AG09309 (cell line): Measurements from ENCODE around the gene TPRN.

Source experiments
- DNase-seq: peaks from one replicate; pipeline ENCODE4 v3.0.0-alpha.2; 2010; ENCODE audit warnings: low read depth
- H3K4me3 ChIP-seq: 2 replicates; pipeline ENCODE4 v1.5.1; 2011; ENCODE audit warnings: mild to moderate bottlenecking, low read depth, low read length, moderate library complexity; ENCODE audit not compliant: control insufficient read depth
- TF ChIP-seq, protein P1 (sequence below): IDR thresholded peaks from 2 replicates; pipeline ENCODE4 v1.5.1; 2011; ENCODE audit warnings: mild to moderate bottlenecking, low read depth, low read length, inconsistent platforms; ENCODE audit not compliant: insufficient read depth, control insufficient read depth; ENCODE audit errors: missing control alignments

Gene TPRN

GRCh38 chr9:137225699-137226331 lies 25.3 kb upstream of the TPRN start:
- DNase-seq, result no peak
- H3K4me3 ChIP-seq, result no peak overlapping the region
- TF ChIP-seq, protein P1, sequence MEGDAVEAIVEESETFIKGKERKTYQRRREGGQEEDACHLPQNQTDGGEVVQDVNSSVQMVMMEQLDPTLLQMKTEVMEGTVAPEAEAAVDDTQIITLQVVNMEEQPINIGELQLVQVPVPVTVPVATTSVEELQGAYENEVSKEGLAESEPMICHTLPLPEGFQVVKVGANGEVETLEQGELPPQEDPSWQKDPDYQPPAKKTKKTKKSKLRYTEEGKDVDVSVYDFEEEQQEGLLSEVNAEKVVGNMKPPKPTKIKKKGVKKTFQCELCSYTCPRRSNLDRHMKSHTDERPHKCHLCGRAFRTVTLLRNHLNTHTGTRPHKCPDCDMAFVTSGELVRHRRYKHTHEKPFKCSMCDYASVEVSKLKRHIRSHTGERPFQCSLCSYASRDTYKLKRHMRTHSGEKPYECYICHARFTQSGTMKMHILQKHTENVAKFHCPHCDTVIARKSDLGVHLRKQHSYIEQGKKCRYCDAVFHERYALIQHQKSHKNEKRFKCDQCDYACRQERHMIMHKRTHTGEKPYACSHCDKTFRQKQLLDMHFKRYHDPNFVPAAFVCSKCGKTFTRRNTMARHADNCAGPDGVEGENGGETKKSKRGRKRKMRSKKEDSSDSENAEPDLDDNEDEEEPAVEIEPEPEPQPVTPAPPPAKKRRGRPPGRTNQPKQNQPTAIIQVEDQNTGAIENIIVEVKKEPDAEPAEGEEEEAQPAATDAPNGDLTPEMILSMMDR, result no peak

GRCh38 chr9:137224830-137225694 lies 24.5 kb upstream of the TPRN start, which contains the start of gene CYSRT1:
Gene CYSRT1 (plus strand): TSS chr9:137225174. CDS start chr9:137225622, 448 bp downstream.
- TF ChIP-seq, protein P1, result no peak
- DNase-seq, result no peak
- peak within 1 kb of the TSS; percentile 91 for H3K4me3 ChIP-seq

- TF ChIP-seq, protein P1, result no peak
- peak overlapping the region; percentile 91 for H3K4me3 ChIP-seq
- DNase-seq, result peak; percentile 91
These were observed 22.8 kb upstream of the TPRN start for GRCh38 chr9:137223078-137223970.

DNA sequence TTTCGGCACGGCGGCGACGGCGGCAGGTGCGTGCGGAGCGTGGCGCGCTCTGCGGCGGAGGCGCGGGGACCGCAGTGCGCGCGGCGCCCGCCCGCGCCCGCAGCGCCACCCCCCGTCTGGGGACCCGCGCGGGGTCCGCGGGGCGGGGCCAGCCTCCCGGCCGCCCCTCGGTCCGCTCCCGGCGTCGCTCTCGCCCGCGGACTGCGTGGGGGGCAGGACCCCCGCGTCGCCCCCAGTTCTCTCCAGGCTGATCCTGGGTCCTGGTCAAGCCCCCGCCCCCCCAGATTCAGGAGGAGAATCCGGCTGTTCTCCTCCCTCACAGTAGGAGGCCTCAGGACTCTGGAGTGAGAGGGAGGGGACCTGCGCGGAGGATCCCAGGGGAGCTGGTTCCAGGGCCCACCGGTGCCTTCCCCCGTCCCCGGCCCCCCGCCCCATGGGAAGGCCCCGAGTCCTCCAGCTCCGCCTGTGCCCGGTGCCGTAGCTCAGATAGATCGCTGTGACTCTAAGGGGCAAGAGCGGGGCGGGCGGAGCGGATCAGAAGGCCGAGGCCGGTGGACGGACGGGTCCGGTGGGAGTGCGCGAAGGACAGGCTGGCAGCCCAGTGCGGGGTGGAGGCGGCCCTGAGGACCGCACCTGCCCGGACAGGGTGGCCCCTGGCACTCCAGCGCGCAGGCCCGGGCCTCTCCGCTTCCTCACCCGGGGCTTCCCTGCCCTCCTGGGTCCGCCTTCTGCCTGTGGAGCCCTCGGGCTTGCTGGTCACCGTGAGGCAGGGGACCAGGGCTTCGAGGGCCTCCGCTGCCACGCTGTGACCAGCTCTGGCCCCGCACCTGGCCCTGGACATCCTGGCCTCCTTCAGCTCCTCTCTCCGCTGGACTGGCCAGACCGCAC lies 21.9 kb upstream of the TPRN start, which contains the start of gene RNF208:
Gene RNF208 (minus strand): TSS at position 51 of the 888 bp plus-strand sequence. CDS start 1,028 bp downstream, outside the sequence.
- TF ChIP-seq, protein P1, result no peak
- peak within 1 kb of the TSS; percentile 91 for H3K4me3 ChIP-seq
- DNase-seq, result no peak

GRCh38 chr9:137221506-137222111 lies 21.1 kb upstream of the TPRN start:
- TF ChIP-seq, protein P1, result no peak
- peak overlapping the region; percentile 29 for H3K4me3 ChIP-seq
- no peak for DNase-seq
